GM12878 (cell line): ENCODE measurements around the gene METTL3. TPM values are rescaled to one million over a fixed set of nuclear protein-coding genes. Genes with fewer than 3 reads are reported as not detected.

Experiments used
- ATAC-seq: fragments of 200-7000 bp; cut with Tn5 transposase; 3 replicates; pipeline ENCODE4 v1.9.1; 2020; ENCODE audit warnings: mild to moderate bottlenecking, moderate library complexity
- BruUV-seq: library from RNA; stranded (reverse); fragments of 400-500 nt; replicated peaks from 2 replicates; lab custom pipeline; 2021; lab: Mats Ljungman, UMichigan
- CTCF ChIA-PET: fragments of 300-600 bp; sonication (Branson Sonifier 250); formaldehyde crosslinking; extraction: SDS; loops from one replicate; lab custom pipeline; 2021; ENCODE audit warnings: inconsistent platforms; lab: Yijun Ruan, JAX
- POLR2A ChIA-PET: fragments of 350-600 bp; formaldehyde crosslinking; extraction: SDS; loops from one replicate; lab custom pipeline; 2021; ENCODE audit warnings: inconsistent platforms; lab: Charles Lee
- RAD21 ChIA-PET: fragments of 300-600 bp; sonication (Branson Sonifier 250); formaldehyde crosslinking; loops from one replicate; lab custom pipeline; 2023; ENCODE audit warnings: antibody characterized with exemption; ENCODE audit not compliant: unreplicated experiment; lab: Charles Lee
- SMC1A ChIA-PET: fragments of 300-600 bp; sonication (Branson Sonifier 250); formaldehyde crosslinking; loops from one replicate; lab custom pipeline; 2023; ENCODE audit not compliant: unreplicated experiment, uncharacterized antibody; lab: Charles Lee
- DNase-seq: peaks from one replicate; pipeline ENCODE4 v3.0.0-alpha.2; 2011; ENCODE audit warnings: low read depth, low spot score
- FAIRE-seq: peaks from 3 replicates; lab custom pipeline; 2011; peaks lifted over from hg19 to GRCh38; lab: Jason Lieb, UNC
- H2AFZ ChIP-seq: 2 replicates; pipeline ENCODE4 v1.6.0; 2011; ENCODE audit warnings: low read depth, low read length, control low read depth; ENCODE audit not compliant: control insufficient read depth
- H3K27ac ChIP-seq: 2 replicates; pipeline ENCODE4 v1.5.1; 2011; ENCODE audit warnings: control low read depth; ENCODE audit not compliant: control insufficient read depth, insufficient read depth
- H3K27me3 ChIP-seq, 2 experiments: replicated peaks in 1 of 2; 2 replicates each; pipeline versions ENCODE4 v1.6.0 to v1.6.1; 2011; ENCODE audit warnings: low read length in 1 of 2; ENCODE audit not compliant: control insufficient read depth in 2 of 2, insufficient read depth in 2 of 2
- H3K36me3 ChIP-seq, 2 experiments: 2 replicates each; pipeline ENCODE4 v1.5.1; 2011; ENCODE audit warnings: low read length in 1 of 2; ENCODE audit not compliant: control insufficient read depth in 2 of 2, insufficient read depth in 2 of 2
- H3K4me1 ChIP-seq: 2 replicates; pipeline ENCODE4 v1.6.1; 2011; ENCODE audit warnings: mild to moderate bottlenecking, low read length, moderate library complexity, mixed read lengths; ENCODE audit not compliant: control insufficient read depth, insufficient read depth
- H3K4me2 ChIP-seq: 2 replicates; pipeline ENCODE4 v1.6.0; 2011; ENCODE audit warnings: control low read depth; ENCODE audit not compliant: control insufficient read depth, insufficient read depth
- H3K4me3 ChIP-seq: fragments of 200-600 bp; sonication (generic); 2 replicates; pipeline ENCODE4 v1.5.1; 2016
- H3K79me2 ChIP-seq: 2 replicates; pipeline ENCODE4 v1.6.0; 2011; ENCODE audit warnings: low read length; ENCODE audit not compliant: control insufficient read depth, insufficient read depth
- H3K9ac ChIP-seq: 2 replicates; pipeline ENCODE4 v1.8.0; 2011; ENCODE audit warnings: low read length, control low read depth, mixed read lengths; ENCODE audit not compliant: control insufficient read depth, insufficient read depth
- H3K9me3 ChIP-seq: replicated peaks from 3 replicates; pipeline ENCODE4 v1.5.1; 2011; ENCODE audit warnings: mild to moderate bottlenecking, low read length; ENCODE audit not compliant: control insufficient read depth, insufficient read depth
- H4K20me1 ChIP-seq: 2 replicates; pipeline ENCODE4 v1.6.0; 2011; ENCODE audit not compliant: control insufficient read depth, insufficient read depth
- BCL11A ChIP-seq: IDR thresholded peaks from 2 replicates; pipeline ENCODE4 v1.6.1; 2011; ENCODE audit warnings: low read depth, low read length
- CBFB ChIP-seq: IDR thresholded peaks from 2 replicates; pipeline ENCODE4 v1.6.1; 2016; ENCODE audit warnings: antibody characterized with exemption, low read depth
- CBX5 ChIP-seq: sonication (generic); IDR thresholded peaks from 2 replicates; pipeline ENCODE4 v1.6.1; 2016; ENCODE audit warnings: low read depth, moderate library complexity, mild to moderate bottlenecking, inconsistent platforms
- CHD4 ChIP-seq: fragments of 200-600 bp; sonication (generic); IDR thresholded peaks from 2 replicates; pipeline ENCODE4 v1.6.1; 2016; ENCODE audit warnings: mild to moderate bottlenecking
- EED ChIP-seq: sonication (generic); IDR thresholded peaks from 2 replicates; pipeline ENCODE4 v1.6.1; 2016; ENCODE audit warnings: antibody characterized with exemption, low read depth
- IKZF2 ChIP-seq, 2 experiments: fragments of 450-650 bp; IDR thresholded peaks; 2 replicates each; pipeline ENCODE4 v1.6.1; 2017; ENCODE audit warnings: mild to moderate bottlenecking in 2 of 2, moderate library complexity in 2 of 2
- MEF2B ChIP-seq: fragments of 450-650 bp; IDR thresholded peaks from 2 replicates; pipeline ENCODE4 v1.6.1; 2018; ENCODE audit warnings: mild to moderate bottlenecking, moderate library complexity; ENCODE audit not compliant: partially characterized antibody, poor library complexity, severe bottlenecking
- MXI1 ChIP-seq: fragments of 150-350 bp; IDR thresholded peaks from 2 replicates; pipeline ENCODE4 v1.6.1; 2011; ENCODE audit warnings: low read depth, mild to moderate bottlenecking, inconsistent platforms, low read length, improper control_type of control experiment
- RUNX3 ChIP-seq: IDR thresholded peaks from 2 replicates; pipeline ENCODE4 v1.6.1; 2012; ENCODE audit warnings: low read length, inconsistent platforms
- SIN3A ChIP-seq: IDR thresholded peaks from 2 replicates; pipeline ENCODE4 v1.6.1; 2012; ENCODE audit warnings: low read depth, low read length, improper control_type of control experiment
- ZSCAN29 ChIP-seq: fragments of 450-650 bp; IDR thresholded peaks from 2 replicates; pipeline ENCODE4 v1.6.1; 2017; ENCODE audit warnings: mild to moderate bottlenecking, moderate library complexity
- WGBS: methylation state at CpG from one replicate; pipeline ENCODE4 v1.1.6; 2016; ENCODE audit warnings: low lambda C conversion rate; ENCODE audit not compliant: insufficient replicate concordance, insufficient coverage; ENCODE audit errors: missing lambda C conversion rate; 5-methylcytosine and 5-hydroxymethylcytosine counted together
- in situ Hi-C: fragments of 300-500 bp; cut with MboI; formaldehyde crosslinking; loops from 9 replicates; pipeline ENCODE4 v1.14.3; 2018; ENCODE audit warnings: mixed read lengths
- intact Hi-C: fragments of 100-400 bp; cut with micrococcal nuclease; formaldehyde crosslinking; loops from one replicate; pipeline ENCODE4 v1.14.2; 2022; ENCODE audit not compliant: unreplicated experiment
- polyA plus RNA-seq, 11 experiments: library from polyadenylated mRNA; depleted of rRNA in 4 of 11; unstranded in 6 of 11; stranded (reverse) in 5 of 11; fragments of >200 nt; fragmentation: Nextera tagmentation in 4 of 11; fragmentation: Illumina TruSeq in 1 of 11; extraction: Ambion mirVana in 4 of 11; extraction: Trizol in 1 of 11; gene quantifications; 1 replicate in 1 of 11; 2 replicates in 10 of 11; pipeline versions ENCODE4 v1.2.1 to v1.2.3, GENCODE V29; 2011 to 2016; ENCODE audit warnings: inconsistent platforms in 2 of 11, missing spikeins in 2 of 11, low read depth in 1 of 11
- total RNA-seq, 4 experiments: library from RNA; depleted of rRNA in 3 of 4; stranded (reverse); fragments of >200 nt in 3 of 4; fragmentation: Illumina TruSeq in 1 of 4; extraction: Trizol in 1 of 4; gene quantifications; 2 replicates each; pipeline versions ENCODE4 v1.2.1 to v1.2.3, GENCODE V29; 2013 to 2021

METTL3 gene
- total and polyA plus RNA-seq, 10 of the 15 experiments (the other 5 are each of a cell fraction or from before 2014, with no cell fraction given), result 32.8 to 165 (median 65.5) TPM

DNA sequence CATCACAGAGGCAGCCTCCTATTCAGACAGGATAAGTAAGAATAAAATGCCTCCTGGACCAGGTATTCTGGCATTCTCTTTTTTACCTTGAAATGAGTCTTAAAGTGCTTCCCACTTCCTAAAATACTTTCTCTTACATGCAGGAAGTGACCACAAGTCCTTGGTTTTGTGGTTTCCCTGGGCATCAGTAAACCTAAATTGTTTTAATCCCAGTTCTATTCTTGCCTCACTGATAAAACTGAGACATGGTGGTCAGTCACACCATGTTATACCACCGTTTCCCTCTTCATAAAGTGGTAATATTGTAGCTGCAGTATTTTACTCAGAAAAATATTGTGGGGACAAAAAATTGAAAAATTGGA lies 16.2 kb upstream of the METTL3 start:
- H3K27me3 ChIP-seq, result no peaks in the 10 kb centered on the region
- H2AFZ ChIP-seq, result peak overlapping the region; percentile 41; the same call in 1 of the 2 replicates
- H3K27ac ChIP-seq, result no peak overlapping the region
- no peak overlapping the region for H3K4me3 ChIP-seq
- DNase-seq (no peak), FAIRE-seq (no peak), ATAC-seq (no peak)
- ChIA-PET RAD21 (interaction anchor here (0.9 to 4.1 kb wide), 8 partner anchors 8 to 51 kb away, joined by 3 to 52 read pairs (median 6); partner anchors contain the start of genes METTL3, RAB2B and TOX4), SMC1A (interaction anchor here (2.0 to 4.9 kb wide), 3 partner anchors 11 to 29 kb away, joined by 10 to 48 read pairs (median 29); partner anchors contain the start of gene METTL3), POLR2A (interaction anchor here (1.0 to 4.0 kb wide), 6 partner anchors 14 to 145 kb away, joined by 3 to 35 read pairs (median 8); partner anchors contain the start of genes METTL3, RAB2B and TOX4), CTCF (interaction anchor here (1.0 to 2.9 kb wide), 7 partner anchors 9 to 54 kb away, joined by 3 to 29 read pairs (median 4); no protein-coding TSS in a partner anchor)
- peaks cover 12% of the 10 kb centered on the region for H3K4me1 ChIP-seq
- H3K9ac ChIP-seq, result no peak overlapping the region
- peak overlapping the region; percentile 79 for H3K4me2 ChIP-seq
- intact Hi-C loops, result no loop called here
- H4K20me1 ChIP-seq, result no peaks in the 10 kb centered on the region
- TF ChIP-seq IKZF2 (IDR thresholded peaks at IDR 0.05), result 0 out of 4 replicates have a peak, but pooled peaks of 1 of the 2 experiments have one; percentile 13
- peak; percentile 83 for TF ChIP-seq RUNX3
- TF ChIP-seq MEF2B, result no peak
- TF ChIP-seq CHD4, result no peak
- no peak for TF ChIP-seq MXI1
- TF ChIP-seq CBFB, result peak; percentile 37; the same call in 1 of the 2 replicates
- TF ChIP-seq BCL11A, result no peak
- TF ChIP-seq SIN3A, result no peak
- no peak for TF ChIP-seq ZSCAN29
- 0 out of 2 replicates have a peak, but pooled peaks have one; percentile 20 for TF ChIP-seq EED
- no peak for TF ChIP-seq CBX5
- 0% methylated on average over 1 of the region's 1 CpG for WGBS
- H3K79me2 ChIP-seq, result no peaks in the 10 kb centered on the region
- no peaks in the 10 kb centered on the region for H3K9me3 ChIP-seq
- in situ Hi-C loops, result no loop called here
- no peaks in the 10 kb centered on the region for H3K36me3 ChIP-seq
- no TSS peak for BruUV-seq
